RKO (cell line): ENCODE results near the gene UBE2R2.
"Not testable (repeated sequence)": the region's sequence is repeated elsewhere in the genome, so short reads cannot be mapped to it uniquely, and the experiment has no call there.

Experiments used
- DNase-seq: peaks from one replicate; pipeline ENCODE4 v3.0.0-alpha.2; 2016; ENCODE audit warnings: low spot score

UBE2R2 gene

DNA sequence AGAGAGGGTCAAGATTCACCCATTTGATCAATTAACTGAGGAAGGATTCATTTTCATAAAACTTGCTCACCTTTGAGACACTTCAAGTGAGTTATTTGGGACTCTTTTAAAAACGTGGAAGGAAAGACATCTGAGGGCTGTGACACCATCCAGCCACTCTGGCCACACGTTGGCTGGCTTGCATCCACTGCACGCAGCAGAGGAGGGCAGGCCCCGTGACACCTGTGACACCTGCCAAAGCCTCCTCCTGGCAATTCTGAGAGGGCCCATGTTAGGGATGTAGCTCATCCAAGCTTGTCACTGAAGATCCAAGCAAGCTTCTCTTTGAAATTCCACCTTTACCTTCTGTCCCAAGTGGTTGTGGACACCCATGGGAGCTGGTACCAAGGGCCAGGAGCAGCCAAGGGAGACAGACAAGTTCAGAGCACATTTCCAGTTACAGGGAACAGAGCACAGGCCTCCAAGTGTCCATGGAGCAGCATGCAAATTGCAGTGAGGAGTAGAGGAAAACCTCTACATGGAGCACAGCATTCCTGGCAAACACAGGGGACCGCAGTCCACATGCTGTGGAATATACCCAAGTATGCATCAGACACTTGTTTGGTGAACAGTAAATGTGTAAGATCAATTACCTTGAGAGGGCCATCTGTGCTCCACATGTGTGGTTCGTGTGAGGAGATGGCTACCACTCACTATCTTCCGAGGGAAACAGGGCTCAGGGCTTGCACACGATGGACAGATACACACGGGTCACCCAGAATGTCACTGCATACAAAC is 16.8 kb upstream of the UBE2R2 start:
- no peak for DNase-seq

DNA sequence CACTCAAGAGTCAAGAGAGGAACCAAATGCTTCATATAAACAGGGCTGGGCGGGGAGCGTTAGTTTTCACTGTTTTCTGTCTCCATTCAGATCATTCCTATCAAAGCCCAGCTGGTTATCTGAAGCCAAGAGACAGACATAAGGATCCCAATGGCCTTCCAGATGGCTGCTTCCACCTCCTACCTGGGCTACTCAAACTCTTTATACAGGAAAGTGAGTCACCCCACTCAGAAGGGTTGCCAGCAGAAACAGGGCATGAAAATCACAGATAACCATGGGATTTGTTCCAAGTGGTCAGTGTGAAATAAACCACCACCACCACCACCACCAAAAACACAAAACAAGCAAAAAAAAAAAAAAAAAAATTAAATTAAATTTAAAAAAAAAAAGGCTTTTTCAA is 16.1 kb upstream of the UBE2R2 start:
- DNase-seq = no peak

DNA sequence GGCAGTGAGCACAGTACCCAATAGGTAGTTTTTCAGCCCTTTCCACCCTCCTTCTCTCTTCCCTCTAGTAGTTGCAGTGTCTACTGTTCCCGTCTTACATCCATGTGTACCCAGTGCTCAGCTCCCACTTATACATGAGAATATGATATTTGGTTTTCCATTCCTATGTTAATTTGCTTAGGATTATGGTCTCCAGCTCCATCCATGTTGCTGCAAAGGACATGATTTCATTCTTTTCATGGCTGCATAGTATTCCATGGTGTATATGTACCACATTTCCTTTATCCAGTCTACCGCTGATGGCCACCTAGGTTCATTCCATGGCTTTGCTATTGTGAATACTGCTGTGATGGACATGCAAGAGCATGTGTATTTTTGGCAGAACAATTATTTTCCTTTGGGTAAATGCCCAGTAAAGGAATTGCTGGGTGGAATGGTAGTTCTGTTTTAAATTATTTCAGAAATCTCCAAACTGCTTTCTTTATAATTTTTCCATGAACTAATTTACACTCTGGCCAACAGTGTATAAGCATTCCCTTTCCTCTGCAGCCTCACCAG is 14.9 kb upstream of the UBE2R2 start:
- not testable (repeated sequence) for DNase-seq

DNA sequence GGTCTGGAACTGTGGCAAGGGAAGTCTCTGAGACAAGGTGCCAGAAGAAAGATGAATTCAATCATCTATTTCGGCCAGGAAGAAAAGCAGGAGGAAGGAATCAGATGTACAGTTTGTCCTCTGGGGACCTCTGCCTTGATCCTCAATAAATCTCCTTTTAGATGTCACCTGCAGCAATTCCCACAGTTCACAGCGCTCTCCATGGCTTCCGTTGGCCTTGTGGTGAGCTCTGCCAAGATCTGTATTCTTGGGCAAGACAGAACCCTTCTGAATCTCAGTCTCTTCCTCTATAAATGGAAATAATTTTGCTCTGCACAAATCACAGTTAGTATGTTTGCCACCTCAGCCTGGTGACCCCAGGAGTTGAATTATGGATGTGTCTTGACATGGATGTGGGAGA is 12.8 kb upstream of the UBE2R2 start:
- not testable (repeated sequence) for DNase-seq

DNA sequence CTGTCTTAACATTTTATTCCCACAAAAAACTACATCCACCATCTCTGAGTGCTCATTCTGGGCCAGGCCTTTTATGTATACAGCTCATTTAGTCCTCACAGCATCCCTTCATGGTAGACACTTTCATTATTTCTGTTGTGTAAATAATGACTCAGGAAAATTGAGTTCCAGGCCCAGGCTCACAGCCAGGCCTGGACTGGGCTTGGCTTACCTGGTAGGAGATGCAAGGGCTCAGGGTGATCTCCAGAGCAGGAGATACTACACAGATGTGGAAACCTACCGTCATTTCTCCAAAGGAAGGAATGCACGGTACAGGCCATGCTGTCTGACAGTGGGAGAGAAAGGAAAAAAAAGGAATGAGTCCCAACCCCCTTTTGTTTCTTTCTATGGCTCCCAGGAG is 9.8 kb upstream of the UBE2R2 start:
- DNase-seq = not testable (repeated sequence)

DNA sequence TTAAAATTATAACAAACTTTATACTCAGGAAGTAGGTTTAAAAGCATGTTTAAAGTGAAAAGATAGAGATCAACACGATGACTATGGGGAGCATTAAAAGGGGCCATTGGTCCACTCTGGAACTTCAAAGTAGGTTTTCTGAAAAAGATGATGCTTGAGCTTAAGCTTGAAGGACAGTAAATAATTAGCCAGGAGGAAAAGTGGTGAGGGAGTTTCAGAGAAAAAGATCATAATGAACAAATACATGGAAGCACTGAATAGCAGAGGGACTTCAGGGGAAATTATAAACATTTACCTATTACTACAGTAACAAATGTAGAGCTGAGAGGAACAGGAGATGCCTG is 8.0 kb upstream of the UBE2R2 start:
- DNase-seq = not testable (repeated sequence)

DNA sequence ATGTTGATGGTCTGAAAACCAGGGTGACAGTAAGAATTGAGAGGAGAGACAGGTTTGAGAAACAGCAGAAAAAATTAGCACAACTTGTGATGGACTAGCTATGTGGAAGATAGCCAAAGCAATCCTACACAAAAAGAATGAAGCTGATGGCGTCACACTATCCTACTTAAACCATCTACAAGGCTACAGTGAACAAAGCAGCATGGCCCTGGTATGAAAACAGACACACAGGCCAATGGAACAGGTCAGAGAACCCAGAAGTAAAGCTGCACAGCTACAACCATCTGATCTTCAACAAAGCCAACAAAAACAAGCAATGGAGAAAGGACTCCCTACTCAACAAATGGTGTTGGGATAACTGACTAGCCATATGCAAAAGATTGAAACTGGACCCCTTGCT is 7.5 kb upstream of the UBE2R2 start:
- DNase-seq = no peak

DNA sequence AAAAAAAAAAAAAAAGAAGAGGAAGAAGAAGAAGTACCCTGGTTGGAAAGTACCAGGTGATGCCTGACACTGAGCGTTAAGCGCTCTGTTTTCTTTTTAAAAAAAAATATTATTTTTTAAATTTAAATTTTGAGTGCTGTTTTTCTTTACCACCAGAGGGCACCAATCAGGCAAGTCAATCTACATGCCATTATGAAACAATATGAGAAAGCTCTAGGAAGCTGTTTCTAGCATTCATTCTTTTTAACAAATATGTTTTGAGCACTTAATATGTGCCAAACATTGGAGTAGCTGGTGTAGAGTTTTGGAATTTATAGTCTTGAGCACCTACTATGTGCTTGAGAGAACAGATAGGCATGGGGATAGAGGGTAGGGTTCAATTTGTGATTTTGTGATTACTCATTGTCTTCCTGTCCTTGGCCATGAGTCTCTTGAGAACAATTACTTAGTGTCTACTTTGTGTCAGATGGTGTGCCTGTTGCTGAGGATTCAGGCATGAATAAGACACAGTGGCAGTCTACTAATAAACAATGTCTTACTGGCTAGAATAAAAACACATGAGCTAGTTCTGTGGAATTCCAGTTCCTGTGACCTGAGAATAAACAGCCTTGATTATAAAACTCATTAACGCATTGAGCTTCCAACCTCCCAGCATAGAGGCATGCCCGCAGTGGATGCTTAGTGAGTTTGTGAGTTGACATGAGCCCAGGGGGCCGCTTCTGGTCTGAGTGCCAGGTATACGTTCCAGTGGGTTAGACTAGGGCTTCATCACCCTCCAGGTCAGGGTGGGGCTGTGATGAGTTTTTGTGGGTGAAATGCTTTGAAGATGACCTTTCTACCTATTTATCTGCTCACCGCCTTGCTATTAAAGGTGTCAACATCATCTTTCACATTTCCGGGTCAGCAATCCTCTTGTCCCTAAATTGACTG is 3.0 kb upstream of the UBE2R2 start:
- DNase-seq = peak; percentile 81

DNA sequence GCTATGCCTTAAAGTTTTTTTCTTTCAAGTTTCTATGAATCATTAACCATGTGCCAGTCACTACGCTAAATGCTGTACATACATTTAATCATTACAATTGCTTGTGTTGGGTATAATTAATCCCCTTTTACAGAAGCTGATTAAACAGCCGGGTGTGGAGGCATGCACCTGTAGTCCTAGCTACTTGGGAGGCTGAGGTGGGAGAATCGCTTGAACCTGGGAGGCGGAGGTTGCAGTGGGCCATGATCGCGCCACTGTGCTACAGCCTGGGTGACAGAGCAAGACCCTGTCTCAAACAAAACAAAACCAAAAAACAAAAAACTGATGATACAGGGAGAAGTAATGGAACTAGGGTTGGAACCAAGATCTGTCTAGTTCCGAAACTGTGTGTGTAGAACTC is 1.2 kb upstream of the UBE2R2 start:
- no peak for DNase-seq

DNA sequence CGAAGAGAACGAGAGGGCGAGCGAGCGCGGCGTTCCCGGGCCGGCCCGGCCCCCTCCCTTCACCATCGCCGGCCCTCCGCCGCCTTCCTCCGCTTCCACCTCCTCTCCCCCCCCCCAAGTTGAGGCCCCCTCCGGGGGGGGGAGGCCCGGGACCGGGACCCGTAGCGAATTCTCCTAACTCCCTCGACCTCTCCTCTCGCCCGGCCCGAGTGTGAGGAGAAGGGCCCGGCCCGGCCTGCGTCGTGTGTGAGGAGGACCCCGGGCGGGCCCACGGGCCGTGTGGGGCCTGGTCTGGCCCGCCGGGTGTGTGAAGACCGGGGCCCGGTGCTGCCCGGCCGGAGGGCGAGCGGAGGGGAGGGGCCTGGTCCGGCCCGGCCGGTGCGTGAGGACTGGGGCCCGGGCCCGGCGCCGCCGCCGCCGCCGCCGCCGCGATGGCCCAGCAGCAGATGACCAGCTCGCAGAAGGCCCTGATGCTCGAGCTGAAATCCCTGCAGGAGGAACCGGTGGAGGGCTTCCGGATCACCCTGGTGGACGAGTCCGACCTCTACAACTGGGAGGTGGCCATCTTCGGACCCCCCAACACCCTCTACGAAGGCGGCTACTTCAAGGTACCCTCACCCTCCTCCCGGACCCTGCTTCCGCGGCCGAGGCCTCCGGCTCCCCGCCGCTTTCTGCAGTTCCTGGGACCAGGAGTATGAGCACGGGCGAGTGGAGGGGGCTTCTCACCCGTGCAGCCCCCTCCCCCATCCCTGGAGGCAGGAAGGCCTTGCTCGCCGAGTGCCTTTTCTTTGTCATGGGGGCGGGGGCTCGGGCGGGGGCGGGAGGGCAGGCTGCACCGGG is 587 bp downstream of the UBE2R2 start:
- DNase-seq = peak; percentile 79

DNA sequence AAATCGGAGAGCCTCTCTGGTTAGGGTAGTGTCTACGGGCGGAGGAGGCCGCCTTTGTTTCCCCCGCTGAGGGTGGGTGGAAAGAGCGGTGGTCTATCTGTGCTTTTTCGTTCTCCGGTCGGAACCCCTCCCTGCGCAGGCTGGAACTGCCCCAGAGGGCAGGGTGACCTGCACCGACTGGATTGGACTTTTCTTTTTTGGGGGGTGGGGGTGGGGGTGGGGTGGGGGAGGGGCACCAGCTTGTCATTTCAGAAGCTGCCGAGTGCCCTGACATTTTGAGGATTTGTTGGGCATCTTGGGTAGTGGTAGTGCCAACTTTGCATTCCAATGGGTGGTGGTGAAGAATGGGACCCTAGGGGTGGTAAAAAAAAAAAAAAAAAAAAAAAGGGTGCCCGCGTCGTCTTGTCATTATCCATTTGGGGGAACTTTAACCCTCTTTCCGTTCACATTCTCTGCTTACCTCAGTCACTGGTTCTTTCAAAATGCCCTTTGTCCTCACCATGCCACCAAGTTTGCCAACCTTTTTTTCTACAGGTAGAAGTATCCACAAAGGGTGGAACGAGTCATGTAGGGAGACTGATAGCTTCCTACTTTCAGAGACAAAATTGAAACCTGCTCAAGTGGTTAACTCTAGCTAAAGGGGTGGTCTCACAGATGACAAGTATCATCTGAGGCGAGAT is 1.3 kb downstream of the UBE2R2 start:
- peak; percentile 49 for DNase-seq

DNA sequence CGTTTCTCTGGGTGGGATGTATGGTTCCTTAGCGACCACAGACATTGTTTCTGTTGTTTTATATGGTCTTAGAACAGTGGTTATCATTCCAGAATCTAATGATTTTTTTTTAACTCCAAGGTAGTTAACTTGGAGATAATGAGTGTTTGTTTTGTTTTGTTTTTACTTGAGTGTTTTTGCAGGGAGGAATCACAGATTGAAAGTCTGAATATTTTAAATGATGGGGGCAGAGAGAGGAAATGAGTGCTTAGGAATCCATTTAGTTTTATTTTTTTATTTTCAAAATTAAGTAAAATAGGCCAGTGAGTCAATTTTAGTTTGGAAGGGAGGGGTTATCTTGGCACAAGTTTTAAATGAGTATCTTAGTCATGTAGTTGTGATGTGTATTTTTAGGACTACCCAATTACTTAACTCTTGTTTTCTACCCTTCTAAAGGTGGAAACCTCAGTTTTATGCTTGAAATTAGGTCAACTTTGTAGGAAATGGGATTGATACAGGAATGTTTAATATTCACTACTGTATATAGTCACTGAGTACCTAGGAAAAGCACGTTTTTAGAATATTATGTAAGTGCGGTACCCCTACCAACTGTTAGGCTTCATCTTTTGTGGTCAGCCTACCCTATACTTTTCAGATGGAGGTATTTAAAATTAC is 2.0 kb downstream of the UBE2R2 start:
- DNase-seq = peak; percentile 77

DNA sequence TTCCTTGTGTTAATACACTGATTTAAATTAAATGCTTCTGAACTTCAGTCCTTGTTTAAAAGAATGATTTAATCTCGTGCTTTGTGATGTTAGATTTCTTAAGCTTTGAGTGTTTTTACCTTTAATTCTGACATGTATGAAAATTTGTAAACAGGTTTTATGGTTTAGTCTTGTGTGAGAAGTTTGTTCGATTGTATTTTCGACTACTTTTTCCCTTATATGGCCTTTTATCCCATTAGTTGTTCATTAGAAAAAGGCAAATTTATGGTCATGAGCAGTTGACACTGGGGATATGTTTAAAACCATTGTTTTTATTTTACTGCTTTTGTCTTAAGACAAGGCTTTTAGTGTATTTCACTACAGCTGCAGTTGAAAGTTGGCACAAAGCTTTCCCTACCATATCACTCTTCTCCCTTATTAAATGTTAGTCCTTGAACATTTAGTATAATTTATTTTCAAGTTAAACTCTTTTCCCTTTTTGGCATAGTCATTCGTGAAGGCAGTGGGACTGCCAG is 3.3 kb downstream of the UBE2R2 start:
- DNase-seq = no peak

DNA sequence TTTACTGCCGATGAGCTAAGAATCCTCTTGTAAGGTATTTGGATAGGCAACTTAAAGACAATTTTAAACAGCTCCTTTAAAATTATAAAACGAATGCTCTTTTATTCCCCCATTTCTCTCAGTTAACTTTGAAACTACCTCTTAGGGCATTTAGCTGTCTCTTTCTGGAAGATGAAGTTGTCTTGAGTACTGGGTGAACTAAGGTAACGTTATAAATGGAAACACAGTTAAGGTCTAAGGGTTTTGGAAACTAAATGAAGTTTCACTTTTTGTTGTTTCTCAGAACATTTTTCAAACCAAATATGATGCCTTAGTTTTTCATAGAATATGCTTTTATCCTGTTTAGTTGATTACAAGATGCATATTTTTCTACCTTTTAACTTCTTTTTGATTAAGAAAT is 6.8 kb downstream of the UBE2R2 start:
- no peak for DNase-seq

DNA sequence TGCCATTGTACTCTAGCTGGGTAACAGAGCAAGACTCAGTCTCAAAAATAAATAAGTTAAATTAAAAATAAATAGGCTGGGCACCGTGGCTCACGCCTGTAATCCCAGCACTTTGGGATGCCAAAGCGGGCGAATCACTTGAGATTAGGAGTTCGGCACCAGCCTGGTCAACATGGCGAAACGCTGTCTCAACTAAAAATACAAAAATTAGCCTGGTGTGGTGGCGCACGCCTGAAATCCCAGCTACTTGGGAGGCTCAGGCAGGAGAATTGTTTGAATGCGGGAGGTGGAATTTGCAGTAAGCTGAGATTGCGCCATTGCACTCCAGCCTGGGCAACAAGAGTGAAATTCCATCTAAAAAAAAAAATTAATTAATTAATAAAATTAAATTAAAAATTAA is 10.3 kb downstream of the UBE2R2 start:
- DNase-seq = not testable (repeated sequence)

DNA sequence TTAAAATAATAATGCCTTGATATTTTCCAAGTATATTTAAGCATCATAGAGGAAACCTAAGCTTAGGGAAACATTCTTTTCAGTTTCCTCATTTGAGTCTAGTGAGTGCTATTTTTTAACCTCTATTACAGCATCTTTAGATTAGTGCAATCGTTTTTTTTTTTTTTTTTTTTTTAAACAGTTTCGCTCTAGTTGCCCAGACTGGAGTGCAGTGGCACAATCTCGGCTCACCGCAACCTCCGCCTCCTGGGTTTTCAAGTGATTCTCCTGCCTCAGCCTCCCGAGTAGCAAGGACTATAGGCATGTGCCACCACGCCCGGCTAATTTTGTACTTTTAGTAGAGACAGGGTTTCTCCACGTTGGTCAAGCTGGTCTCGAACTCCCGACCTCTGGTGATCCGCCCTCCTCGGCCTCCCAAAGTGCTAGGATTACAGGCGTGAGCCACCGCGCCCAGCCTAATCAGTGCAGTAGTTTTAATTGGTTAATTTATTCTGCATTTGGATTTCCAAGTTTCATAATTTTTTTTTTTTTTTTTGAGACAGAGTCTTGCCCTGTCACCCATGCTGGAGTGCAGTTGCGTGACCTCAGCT is 12.8 kb downstream of the UBE2R2 start:
- DNase-seq = not testable (repeated sequence)

DNA sequence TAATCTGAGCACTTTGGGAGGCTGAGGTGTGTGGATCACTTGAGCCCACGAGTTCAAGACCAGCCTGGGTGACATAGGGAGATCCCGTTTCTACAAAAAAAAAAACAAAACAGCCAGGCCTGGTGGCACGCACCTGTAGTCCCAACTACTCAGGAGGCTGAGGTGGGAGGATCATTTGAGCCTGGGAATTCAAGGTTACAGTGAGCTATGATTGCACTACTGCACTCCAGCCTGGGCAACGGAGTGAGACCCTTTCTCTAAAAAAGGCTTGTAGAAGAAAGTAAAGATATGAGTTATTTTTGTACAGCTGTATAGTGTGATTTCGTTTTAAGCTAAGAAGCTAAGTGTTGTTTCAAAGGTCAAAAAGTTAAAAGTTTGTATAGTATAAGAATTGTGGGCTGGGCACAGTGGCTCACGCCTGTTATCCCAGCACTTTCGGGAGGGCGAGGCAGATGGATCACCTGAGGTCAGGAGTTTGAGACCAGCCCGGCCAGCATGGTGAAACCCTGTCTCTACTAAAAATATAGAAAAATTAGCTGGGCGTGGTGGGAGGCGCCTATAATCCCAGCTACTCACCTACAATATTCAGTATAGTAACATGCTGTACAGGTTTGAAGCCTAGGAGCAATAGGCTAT is 18.8 kb downstream of the UBE2R2 start:
- DNase-seq = no peak

DNA sequence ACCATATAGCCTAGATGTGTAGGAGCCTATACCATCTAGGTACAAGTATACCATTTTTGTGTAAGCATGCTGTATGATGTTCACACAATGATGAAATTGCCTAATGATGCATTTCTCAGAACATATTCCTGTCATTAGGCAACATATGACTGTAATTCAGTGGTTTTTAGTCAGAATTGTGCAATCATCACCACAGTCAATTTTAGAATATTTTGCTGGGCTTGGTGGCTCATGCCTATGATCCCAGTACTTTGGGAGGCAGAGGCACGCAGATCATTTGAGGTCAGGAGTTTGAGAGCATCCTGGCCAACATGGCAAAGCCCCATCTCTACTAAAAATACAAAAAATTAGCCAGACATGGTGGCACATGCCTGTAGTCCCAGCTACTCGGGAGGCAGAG is 19.3 kb downstream of the UBE2R2 start:
- peak; percentile 42 for DNase-seq

DNA sequence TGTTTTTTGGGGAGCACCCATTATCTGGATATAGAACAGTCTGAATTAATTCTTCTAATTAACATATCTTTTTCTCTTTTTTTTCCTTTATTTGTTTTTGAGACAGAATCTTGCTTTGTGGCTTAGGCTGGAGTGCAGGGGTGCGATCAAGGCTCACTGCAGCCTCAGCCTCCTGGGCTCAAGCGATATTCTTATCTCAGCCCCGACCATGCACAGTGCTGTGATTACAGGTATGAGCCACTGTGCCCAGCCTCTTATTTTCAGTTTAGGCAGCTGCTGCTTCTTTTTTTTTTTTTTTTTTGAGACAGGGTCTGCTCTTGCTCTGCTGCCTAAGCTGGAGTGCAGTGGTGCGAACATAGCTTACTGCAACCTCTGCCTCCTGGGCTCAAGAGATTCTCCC is 20.2 kb downstream of the UBE2R2 start:
- DNase-seq = no peak

DNA sequence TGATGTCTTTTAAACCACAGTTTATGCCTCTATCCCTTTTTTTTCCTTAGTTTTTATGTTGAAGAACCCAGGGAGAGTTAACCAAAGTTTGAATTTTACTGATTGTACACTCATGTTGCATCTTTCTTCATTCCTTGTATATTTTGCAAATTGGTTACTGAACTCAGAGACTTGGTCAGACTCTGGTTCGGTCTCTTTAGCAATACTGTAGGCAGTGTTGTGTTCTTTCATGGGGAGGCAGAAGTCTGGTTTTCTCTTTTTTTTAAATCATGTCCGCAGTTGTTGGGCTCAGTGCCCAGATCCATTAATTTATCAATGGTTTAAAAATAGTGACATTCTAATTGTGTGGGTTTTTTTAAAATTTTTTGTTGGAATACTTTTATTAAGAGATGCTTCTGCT is 23.4 kb downstream of the UBE2R2 start:
- no peak for DNase-seq
